GM12865 (cell line): Measurements from ENCODE around the gene GALNT2.

Source experiments
- DNase-seq: peaks from one replicate; pipeline ENCODE4 v3.0.0; 2010; ENCODE audit warnings: low read depth
- H3K4me3 ChIP-seq: 2 replicates; pipeline ENCODE4 v1.5.1; 2011; ENCODE audit warnings: mild to moderate bottlenecking, low read depth, low read length, control low read depth
- TF ChIP-seq, protein P1 (sequence below): IDR thresholded peaks from 2 replicates; pipeline ENCODE4 v1.5.1; 2011; ENCODE audit warnings: low read length, control low read depth, low read depth, inconsistent platforms; ENCODE audit not compliant: insufficient read depth; ENCODE audit errors: missing control alignments

Gene GALNT2

DNA sequence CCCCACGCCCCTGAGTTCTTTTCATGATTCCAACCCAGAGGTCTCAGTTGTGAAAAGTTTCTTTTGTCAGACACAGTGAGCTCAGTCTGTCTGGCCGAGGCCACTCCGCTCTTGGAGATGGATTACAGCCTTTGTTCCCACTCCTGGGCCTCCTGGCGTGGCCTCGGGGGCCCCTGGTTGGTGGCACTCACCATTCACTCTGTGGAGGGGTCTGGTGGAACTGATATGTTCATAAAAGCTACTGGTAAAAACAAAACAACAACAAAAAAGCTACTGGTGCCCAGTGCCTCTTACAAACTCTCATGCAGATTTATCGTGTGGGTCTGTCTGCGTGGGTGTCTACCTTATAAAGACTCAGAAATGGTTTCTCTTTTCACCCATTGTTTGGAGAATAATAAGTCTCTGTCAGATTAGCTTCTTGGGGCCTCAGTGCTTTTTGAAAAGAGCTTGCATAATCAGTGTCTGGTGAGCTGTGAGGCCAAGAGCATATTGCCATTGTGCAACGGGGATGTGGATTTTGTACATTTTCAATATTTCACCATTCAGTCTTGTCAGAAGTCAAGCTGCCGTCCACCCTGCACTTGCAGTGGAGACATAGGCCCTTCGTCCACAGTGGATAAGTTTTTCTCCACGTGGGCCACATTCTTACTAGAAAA lies 86.7 kb downstream of the GALNT2 start:
- TF ChIP-seq, protein P1, sequence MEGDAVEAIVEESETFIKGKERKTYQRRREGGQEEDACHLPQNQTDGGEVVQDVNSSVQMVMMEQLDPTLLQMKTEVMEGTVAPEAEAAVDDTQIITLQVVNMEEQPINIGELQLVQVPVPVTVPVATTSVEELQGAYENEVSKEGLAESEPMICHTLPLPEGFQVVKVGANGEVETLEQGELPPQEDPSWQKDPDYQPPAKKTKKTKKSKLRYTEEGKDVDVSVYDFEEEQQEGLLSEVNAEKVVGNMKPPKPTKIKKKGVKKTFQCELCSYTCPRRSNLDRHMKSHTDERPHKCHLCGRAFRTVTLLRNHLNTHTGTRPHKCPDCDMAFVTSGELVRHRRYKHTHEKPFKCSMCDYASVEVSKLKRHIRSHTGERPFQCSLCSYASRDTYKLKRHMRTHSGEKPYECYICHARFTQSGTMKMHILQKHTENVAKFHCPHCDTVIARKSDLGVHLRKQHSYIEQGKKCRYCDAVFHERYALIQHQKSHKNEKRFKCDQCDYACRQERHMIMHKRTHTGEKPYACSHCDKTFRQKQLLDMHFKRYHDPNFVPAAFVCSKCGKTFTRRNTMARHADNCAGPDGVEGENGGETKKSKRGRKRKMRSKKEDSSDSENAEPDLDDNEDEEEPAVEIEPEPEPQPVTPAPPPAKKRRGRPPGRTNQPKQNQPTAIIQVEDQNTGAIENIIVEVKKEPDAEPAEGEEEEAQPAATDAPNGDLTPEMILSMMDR: no peak
- DNase-seq: no peak
- H3K4me3 ChIP-seq: no peak overlapping the region

- DNase-seq: no peak
- no peak overlapping the region for H3K4me3 ChIP-seq
- TF ChIP-seq, protein P1: no peak
Measured at GRCh38 chr1:230155021-230155420, 88.0 kb downstream of the GALNT2 start.

DNA sequence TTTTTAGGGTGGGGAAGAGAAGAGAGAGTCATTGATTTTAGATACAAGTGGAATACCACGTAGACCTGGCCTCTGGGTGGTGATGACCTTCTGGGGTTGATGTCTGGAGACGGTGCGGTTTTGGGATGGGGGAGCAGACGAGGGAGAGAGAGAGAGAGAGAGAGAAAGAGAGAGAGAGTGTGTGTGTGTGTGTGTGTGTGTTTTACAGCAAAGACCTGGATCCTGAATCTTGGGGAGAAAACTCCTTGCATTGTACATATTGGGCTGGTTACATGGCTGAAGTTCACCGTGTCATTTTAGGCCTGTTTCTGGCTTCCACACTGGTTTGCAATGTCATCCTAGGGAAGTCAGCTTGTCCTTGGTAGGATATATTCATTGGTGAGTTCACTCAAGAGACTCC lies 89.0 kb downstream of the GALNT2 start:
- no peak for DNase-seq
- TF ChIP-seq, protein P1: no peak
- no peak overlapping the region for H3K4me3 ChIP-seq

DNA sequence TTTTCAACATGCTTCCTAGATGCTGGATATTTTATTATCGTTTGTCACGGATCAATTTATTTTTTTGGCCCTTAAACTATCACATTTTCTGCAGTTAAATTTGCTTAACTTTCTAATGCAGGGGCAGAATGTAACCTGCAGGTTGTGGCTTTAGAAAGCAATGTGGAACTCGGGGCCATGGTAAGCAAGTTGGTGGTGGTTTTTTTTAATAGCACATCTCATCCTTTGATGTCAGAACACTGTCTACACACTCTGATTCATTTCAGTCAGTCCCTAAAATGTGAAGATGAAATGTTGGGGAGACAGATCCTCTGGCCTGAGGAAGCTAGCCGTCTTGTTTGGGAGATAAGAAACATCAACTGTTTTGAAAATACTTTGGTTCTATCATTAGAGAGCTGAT lies 89.5 kb downstream of the GALNT2 start:
- TF ChIP-seq, protein P1: no peak
- no peak overlapping the region for H3K4me3 ChIP-seq
- DNase-seq: no peak

GRCh38 chr1:230157420-230158390 lies 90.7 kb downstream of the GALNT2 start:
- DNase-seq: no peak
- no peak overlapping the region for H3K4me3 ChIP-seq
- TF ChIP-seq, protein P1: no peak

DNA sequence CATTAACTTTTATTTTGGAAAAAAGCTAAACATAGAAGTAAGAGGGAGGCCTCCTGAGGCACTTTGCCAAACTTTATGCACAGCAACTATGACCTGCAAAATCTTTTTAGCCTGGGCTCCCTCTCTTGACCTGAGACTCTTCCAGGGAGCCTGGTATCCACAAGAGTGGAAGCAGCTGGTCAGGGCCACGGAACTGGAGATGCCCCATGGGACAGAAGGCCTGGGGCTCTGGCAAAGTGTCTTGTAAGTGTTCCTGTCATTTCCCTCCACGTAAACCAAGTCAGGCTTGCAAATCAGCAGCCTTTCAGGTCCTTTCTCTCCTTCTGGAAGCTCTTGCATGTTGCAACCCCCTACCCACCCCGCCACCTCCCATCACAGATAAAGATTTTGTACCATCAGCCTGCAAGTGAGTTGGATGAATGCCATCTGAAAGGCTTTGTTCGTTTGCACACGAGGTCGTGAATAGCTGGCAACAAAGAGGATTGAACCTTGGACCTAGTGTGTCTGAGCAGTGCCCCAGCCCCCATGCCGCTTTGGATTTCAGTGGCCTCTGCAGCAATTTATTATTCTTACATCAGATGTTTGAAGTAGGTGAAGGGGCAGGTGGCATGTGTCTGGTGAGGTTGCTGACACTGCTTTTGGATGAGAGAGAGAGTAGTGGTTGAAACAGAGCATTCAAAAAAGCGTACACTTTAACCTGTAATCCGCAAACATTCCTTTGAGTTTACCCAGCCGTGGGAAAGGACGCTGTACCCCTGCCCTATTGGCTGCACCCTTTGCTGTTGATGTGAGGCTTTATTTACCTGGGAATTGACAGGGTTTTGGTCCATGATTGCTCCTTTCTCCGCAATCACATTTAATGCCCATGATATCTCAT lies 91.6 kb downstream of the GALNT2 start:
- no peak overlapping the region for H3K4me3 ChIP-seq
- TF ChIP-seq, protein P1: no peak
- DNase-seq: no peak
